ENCODE results near the gene ADGRE1. TPM values are rescaled to one million over a fixed set of nuclear protein-coding genes. Genes with fewer than 3 reads are reported as not detected.

Gene ADGRE1
- total and polyA plus RNA-seq, 3 experiments from 2014 or later = 0.36 to 0.59 (median 0.53) TPM

DNA sequence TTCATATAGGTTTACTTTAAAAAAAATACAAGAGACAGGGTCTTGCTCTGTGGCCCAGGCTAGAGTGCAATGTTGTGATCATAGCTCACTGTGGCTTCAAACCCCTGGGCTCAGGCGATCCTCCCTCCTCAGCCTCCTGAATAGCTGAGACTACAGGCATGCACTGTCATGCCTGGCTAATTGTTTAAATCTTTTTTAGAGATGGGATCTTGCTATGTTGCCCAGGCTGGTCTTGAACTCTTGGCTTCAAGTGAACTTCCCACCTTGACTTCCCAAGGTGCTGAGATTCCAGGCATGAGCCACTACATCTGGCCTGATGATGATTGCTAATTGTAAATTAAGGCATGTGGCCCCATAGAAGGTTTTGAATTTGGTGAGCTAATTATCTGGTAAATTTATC is 35.4 kb upstream of the ADGRE1 start:
- Mint-ChIP-seq H3K36me3 (peaks cover 19 to 77% (median 31%) of the 10 kb centered on the region in 3 donors), H3K27ac (no peak overlapping the region), H3K9me3 (no peaks in the 10 kb centered on the region), H3K4me3 (no peak overlapping the region), H3K4me1 (no peaks in the 10 kb centered on the region), H3K27me3 (no peaks in the 10 kb centered on the region)
- H3K9me3 ChIP-seq (ENCODE audit: low read length) = no peaks in the 10 kb centered on the region
- no peak overlapping the region for H3K27ac ChIP-seq (ENCODE audit: low read depth, low read length)
- ChIA-PET CTCF (interaction anchor here (1.1 to 2.4 kb wide), 3 partner anchors 10 to 115 kb away, joined by 4 to 9 read pairs (median 4); partner anchors contain the start of gene GPR108), POLR2A (no interaction called here)
- H3K36me3 ChIP-seq (ENCODE audit: insufficient read depth, low read length) = peaks cover 36% of the 10 kb centered on the region
- no peak for DNase-seq
- no peaks in the 10 kb centered on the region for H3K4me1 ChIP-seq (ENCODE audit: insufficient read depth, low read length)
- no peaks in the 10 kb centered on the region for H3K27me3 ChIP-seq (ENCODE audit: insufficient read depth, low read length, poor library complexity, severe bottlenecking)
- no peak overlapping the region for H3K4me3 ChIP-seq (ENCODE audit: low read length)

DNA sequence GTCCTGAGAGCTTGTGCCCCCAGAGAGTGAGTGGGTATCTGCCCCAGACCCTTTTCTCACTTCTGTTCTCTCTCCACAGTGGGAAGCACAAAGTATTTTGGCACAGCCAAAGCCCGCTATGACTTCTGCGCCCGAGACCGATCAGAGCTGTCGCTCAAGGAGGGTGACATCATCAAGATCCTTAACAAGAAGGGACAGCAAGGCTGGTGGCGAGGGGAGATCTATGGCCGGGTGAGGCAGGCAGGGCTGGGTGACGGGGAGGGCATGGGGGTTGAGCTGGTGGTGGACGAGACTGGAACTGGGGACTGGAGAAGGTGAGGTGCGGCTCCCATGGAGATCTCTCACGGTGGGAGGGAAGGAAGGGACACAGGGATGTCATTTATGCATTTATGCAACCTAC is 33.5 kb upstream of the ADGRE1 start:
- CTCF ChIA-PET = interaction anchor here (1.2 kb wide), 1 partner anchor 9 kb away, joined by 7 read pairs; no protein-coding TSS in a partner anchor
- Histone ChIP-seq H3K36me3 (ENCODE audit: insufficient read depth, low read length) (peaks cover 36% of the 10 kb centered on the region), H3K4me3 (ENCODE audit: low read length) (no peak overlapping the region), H3K9me3 (ENCODE audit: low read length) (no peaks in the 10 kb centered on the region), H3K27ac (ENCODE audit: low read depth, low read length) (no peak overlapping the region), H3K27me3 (ENCODE audit: insufficient read depth, low read length, poor library complexity, severe bottlenecking) (no peaks in the 10 kb centered on the region), H3K4me1 (ENCODE audit: insufficient read depth, low read length) (no peaks in the 10 kb centered on the region)
- Mint-ChIP-seq H3K4me1 (no peaks in the 10 kb centered on the region), H3K27ac (peak overlapping the region in 5 of 8 donors; percentile 13 to 79 (median 46)), H3K9me3 (no peaks in the 10 kb centered on the region), H3K27me3 (no peaks in the 10 kb centered on the region), H3K36me3 (peaks cover 19 to 70% (median 29%) of the 10 kb centered on the region in 3 donors), H3K4me3 (no peak overlapping the region)
- POLR2A ChIA-PET = no interaction called here
- no peak for DNase-seq

DNA sequence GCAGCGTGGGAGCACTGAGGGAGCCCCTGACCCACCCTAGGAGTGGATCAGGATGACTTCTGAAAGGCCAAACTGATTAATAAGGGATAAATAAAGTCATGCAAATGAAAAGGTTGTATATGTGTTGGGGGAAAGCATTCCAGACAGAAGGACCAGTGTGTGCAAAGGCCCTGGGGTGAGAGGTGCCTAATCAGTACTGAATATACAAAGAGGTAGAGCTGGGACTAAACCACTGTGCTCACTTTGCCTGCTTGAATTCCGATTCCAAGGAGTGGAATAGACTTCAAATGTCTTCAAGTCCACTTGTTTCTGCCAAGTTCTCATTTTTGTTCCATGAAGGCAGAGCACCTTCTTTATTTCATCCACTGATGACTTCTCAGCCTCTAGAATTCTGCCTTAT is 32.6 kb upstream of the ADGRE1 start:
- no peak for DNase-seq
- H3K36me3 ChIP-seq (ENCODE audit: insufficient read depth, low read length) = peaks cover 36% of the 10 kb centered on the region
- peak overlapping the region in 5 of 8 donors; percentile 14 to 34 (median 19) for H3K27ac Mint-ChIP-seq
- POLR2A ChIA-PET = no interaction called here
- no peaks in the 10 kb centered on the region for H3K27me3 ChIP-seq (ENCODE audit: insufficient read depth, low read length, poor library complexity, severe bottlenecking)
- no peaks in the 10 kb centered on the region for H3K4me1 ChIP-seq (ENCODE audit: insufficient read depth, low read length)
- H3K4me3 Mint-ChIP-seq = no peak overlapping the region
- H3K9me3 Mint-ChIP-seq = no peaks in the 10 kb centered on the region
- peaks cover 19 to 64% (median 29%) of the 10 kb centered on the region in 3 donors for H3K36me3 Mint-ChIP-seq
- H3K4me3 ChIP-seq (ENCODE audit: low read length) = no peak overlapping the region
- no peak overlapping the region for H3K27ac ChIP-seq (ENCODE audit: low read depth, low read length)
- no peaks in the 10 kb centered on the region for H3K9me3 ChIP-seq (ENCODE audit: low read length)
- CTCF ChIA-PET = interaction anchor here (1.2 kb wide), 1 partner anchor 8 kb away, joined by 7 read pairs; no protein-coding TSS in a partner anchor
- H3K27me3 Mint-ChIP-seq = no peaks in the 10 kb centered on the region
- no peaks in the 10 kb centered on the region for H3K4me1 Mint-ChIP-seq

DNA sequence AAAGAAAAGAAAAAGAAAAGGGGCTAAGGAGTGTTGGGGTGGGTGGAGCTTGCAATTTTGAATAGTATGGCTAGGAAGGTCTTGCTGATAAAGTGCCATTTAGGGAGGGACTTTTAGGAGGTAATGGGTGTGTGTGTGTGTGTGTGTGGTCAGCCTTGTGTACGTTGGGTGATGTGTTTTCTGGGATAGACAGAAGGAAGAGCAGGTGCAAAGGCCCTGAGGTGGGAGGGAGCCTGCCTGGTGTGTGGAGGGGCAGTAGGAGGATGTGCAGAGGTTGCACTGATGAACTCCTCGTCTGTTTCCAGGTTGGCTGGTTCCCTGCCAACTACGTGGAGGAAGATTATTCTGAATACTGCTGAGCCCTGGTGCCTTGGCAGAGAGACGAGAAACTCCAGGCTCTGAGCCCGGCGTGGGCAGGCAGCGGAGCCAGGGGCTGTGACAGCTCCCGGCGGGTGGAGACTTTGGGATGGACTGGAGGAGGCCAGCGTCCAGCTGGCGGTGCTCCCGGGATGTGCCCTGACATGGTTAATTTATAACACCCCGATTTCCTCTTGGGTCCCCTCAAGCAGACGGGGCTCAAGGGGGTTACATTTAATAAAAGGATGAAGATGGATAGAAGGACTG is 30.5 kb upstream of the ADGRE1 start:
- H3K27ac Mint-ChIP-seq = peak overlapping the region in 5 of 8 donors; percentile 5 to 85 (median 72)
- peaks cover 3 to 5% (median 3%) of the 10 kb centered on the region in 3 donors for H3K4me1 Mint-ChIP-seq
- peaks cover 24% of the 10 kb centered on the region for H3K36me3 ChIP-seq (ENCODE audit: insufficient read depth, low read length)
- no peaks in the 10 kb centered on the region for H3K4me1 ChIP-seq (ENCODE audit: insufficient read depth, low read length)
- DNase-seq = no peak
- H3K27me3 ChIP-seq (ENCODE audit: insufficient read depth, low read length, poor library complexity, severe bottlenecking) = no peaks in the 10 kb centered on the region
- H3K27ac ChIP-seq (ENCODE audit: low read depth, low read length) = no peak overlapping the region
- no peak overlapping the region for H3K4me3 ChIP-seq (ENCODE audit: low read length)
- no peaks in the 10 kb centered on the region for H3K27me3 Mint-ChIP-seq
- POLR2A ChIA-PET = no interaction called here
- CTCF ChIA-PET = interaction anchor here (0.7 kb wide), 2 partner anchors 16 to 33 kb away, joined by 3 read pairs; no protein-coding TSS in a partner anchor
- H3K9me3 ChIP-seq (ENCODE audit: low read length) = no peaks in the 10 kb centered on the region
- no peaks in the 10 kb centered on the region for H3K9me3 Mint-ChIP-seq
- peaks cover 19 to 47% (median 24%) of the 10 kb centered on the region in 3 donors for H3K36me3 Mint-ChIP-seq
- H3K4me3 Mint-ChIP-seq = no peak overlapping the region

DNA sequence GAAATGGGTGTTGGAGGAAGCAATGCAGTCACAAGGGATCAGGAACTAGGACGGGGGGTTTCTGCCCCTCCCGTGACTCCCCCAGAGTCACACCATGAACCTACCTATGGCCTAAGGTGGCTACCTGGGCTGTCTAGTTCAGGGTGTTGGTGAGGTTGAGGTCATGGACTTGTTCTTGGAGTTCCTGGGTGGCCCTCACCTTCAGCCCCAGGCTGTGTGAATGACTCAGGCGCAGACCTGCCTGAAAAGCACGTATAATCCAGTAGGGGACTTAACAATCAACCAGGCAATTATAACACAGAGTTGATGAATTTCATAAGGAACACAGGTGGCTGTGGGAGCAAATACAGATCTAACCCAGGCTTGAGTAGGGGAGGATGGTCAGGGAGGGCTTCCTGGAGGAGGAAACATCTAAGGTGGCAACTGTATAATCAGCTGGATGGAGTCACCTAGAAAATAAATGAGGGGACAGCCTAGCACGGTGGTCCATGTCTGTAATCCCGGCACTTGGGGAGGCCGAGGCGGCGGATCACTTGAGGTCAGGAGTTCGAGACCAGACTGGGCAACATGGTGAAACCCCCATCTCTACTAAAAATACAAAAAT is 25.6 kb upstream of the ADGRE1 start:
- H3K27me3 ChIP-seq (ENCODE audit: insufficient read depth, low read length, poor library complexity, severe bottlenecking) = no peaks in the 10 kb centered on the region
- H3K4me3 ChIP-seq (ENCODE audit: low read length) = no peak overlapping the region
- no peaks in the 10 kb centered on the region for H3K9me3 ChIP-seq (ENCODE audit: low read length)
- H3K4me1 Mint-ChIP-seq = peaks cover 15 to 20% (median 19%) of the 10 kb centered on the region in 3 donors
- peak in 1 of 5 donors; percentile 51 for DNase-seq
- H3K9me3 Mint-ChIP-seq = no peaks in the 10 kb centered on the region
- peak overlapping the region; percentile 24 to 95 (median 84) for H3K27ac Mint-ChIP-seq
- no peaks in the 10 kb centered on the region for H3K36me3 ChIP-seq (ENCODE audit: insufficient read depth, low read length)
- peak overlapping the region in 2 of 7 donors; percentile 23 to 49 for H3K4me3 Mint-ChIP-seq
- no peak overlapping the region for H3K27ac ChIP-seq (ENCODE audit: low read depth, low read length)
- ChIA-PET CTCF (interaction anchor here (0.7 to 7.3 kb wide), 13 partner anchors 8 to 345 kb away, joined by 3 to 87 read pairs (median 7); partner anchors contain the start of gene GPR108), POLR2A (interaction anchor here (0.6 to 1.5 kb wide), 3 partner anchors 124 to 180 kb away, joined by 3 to 9 read pairs (median 3); partner anchors contain the start of gene GPR108)
- peaks cover 0 to 8% (median 3%) of the 10 kb centered on the region in 3 donors for H3K36me3 Mint-ChIP-seq
- peaks cover 2 to 7% of the 10 kb centered on the region in 2 donors for H3K27me3 Mint-ChIP-seq
- peaks cover 7% of the 10 kb centered on the region for H3K4me1 ChIP-seq (ENCODE audit: insufficient read depth, low read length)

DNA sequence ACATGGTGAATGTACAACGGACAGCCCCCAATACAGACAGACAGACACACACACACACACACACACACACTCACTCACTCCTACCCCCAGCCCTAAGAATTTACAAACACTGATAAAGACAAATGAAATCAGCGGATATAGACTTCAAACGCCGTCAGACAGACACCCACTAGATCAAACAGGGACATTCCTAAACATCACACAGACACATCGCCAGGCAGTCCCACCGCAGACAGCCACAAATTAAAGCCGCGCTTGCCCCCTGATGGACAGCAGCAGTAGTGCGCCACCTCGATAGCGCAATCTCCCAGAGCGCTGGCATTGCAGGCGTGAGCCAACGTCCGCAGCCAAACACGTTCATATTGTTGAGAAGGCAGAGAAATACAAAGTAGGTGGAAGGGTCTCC is 24.7 kb upstream of the ADGRE1 start:
- Mint-ChIP-seq H3K27ac (peak overlapping the region; percentile 73 to 97 (median 84)), H3K4me3 (peak overlapping the region; percentile 64 to 89 (median 88)), H3K36me3 (no peaks in the 10 kb centered on the region), H3K9me3 (no peaks in the 10 kb centered on the region), H3K4me1 (peaks cover 15 to 20% (median 19%) of the 10 kb centered on the region in 3 donors), H3K27me3 (peaks cover 2 to 7% of the 10 kb centered on the region in 2 donors)
- peak; percentile 82 to 94 (median 88) for DNase-seq
- peaks cover 7% of the 10 kb centered on the region for H3K4me1 ChIP-seq (ENCODE audit: insufficient read depth, low read length)
- H3K27ac ChIP-seq (ENCODE audit: low read depth, low read length) = no peak overlapping the region
- CTCF ChIA-PET = interaction anchor here (0.7 to 7.3 kb wide), 41 partner anchors 9 to 644 kb away, joined by 3 to 87 read pairs (median 5); partner anchors contain the start of genes GPR108, SLC25A23 and VAV1
- H3K36me3 ChIP-seq (ENCODE audit: insufficient read depth, low read length) = no peaks in the 10 kb centered on the region
- POLR2A ChIA-PET = interaction anchor here (0.6 to 2.1 kb wide), 4 partner anchors 125 to 230 kb away, joined by 3 to 14 read pairs (median 8); partner anchors contain the start of gene GPR108
- H3K27me3 ChIP-seq (ENCODE audit: insufficient read depth, low read length, poor library complexity, severe bottlenecking) = no peaks in the 10 kb centered on the region
- H3K4me3 ChIP-seq (ENCODE audit: low read length) = no peak overlapping the region
- H3K9me3 ChIP-seq (ENCODE audit: low read length) = no peaks in the 10 kb centered on the region

DNA sequence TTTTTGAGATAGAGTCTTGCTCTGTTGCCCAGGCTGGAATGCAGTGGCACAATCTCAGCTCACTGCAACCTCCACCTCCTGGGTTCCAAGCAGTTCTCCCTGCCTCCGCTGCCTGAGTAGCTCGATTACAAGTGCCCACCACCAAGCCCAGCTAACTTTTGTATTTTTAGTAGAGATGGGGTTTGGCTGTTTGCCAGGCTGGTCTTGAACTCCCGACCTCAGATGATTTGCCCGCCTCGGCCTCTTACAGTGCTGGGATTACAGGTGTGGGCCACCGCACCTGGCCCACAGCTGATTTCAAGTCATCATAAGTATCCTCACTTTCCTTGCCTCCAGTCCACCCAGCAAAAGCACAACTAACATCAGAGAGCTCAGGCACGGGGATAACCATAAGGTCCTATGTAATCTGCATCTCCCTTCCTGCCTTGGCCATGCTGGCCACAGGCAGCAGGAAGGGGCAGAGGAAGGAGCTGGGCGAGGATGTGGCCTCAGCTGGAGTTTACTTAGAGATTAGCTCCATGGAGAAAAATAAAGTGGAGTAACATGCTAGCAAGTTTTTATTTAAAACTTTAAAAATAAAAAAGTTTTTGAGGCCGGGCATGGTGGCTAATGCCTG is 22.9 kb upstream of the ADGRE1 start:
- Mint-ChIP-seq H3K27me3 (peaks cover 2 to 7% of the 10 kb centered on the region in 2 donors), H3K36me3 (no peaks in the 10 kb centered on the region), H3K27ac (no peak overlapping the region), H3K4me1 (peaks cover 15 to 22% (median 20%) of the 10 kb centered on the region in 3 donors), H3K9me3 (no peaks in the 10 kb centered on the region), H3K4me3 (peak overlapping the region in 1 of 7 donors; percentile 32)
- no peaks in the 10 kb centered on the region for H3K36me3 ChIP-seq (ENCODE audit: insufficient read depth, low read length)
- peaks cover 18% of the 10 kb centered on the region for H3K4me1 ChIP-seq (ENCODE audit: insufficient read depth, low read length)
- no peak overlapping the region for H3K27ac ChIP-seq (ENCODE audit: low read depth, low read length)
- no peak overlapping the region for H3K4me3 ChIP-seq (ENCODE audit: low read length)
- ChIA-PET CTCF (interaction anchor here (0.7 to 7.3 kb wide), 38 partner anchors 8 to 646 kb away, joined by 3 to 87 read pairs (median 4); partner anchors contain the start of genes GPR108, TNFSF14 and VAV1), POLR2A (interaction anchor here (0.8 to 2.1 kb wide), 4 partner anchors 26 to 440 kb away, joined by 4 to 14 read pairs (median 9); partner anchors contain the start of genes GPR108 and KHSRP)
- DNase-seq = no peak
- no peaks in the 10 kb centered on the region for H3K9me3 ChIP-seq (ENCODE audit: low read length)
- no peaks in the 10 kb centered on the region for H3K27me3 ChIP-seq (ENCODE audit: insufficient read depth, low read length, poor library complexity, severe bottlenecking)
